ENCODE data around the gene NDUFS2. TPM values are rescaled to one million over a fixed set of nuclear protein-coding genes. Genes with fewer than 3 reads are reported as not detected.

NDUFS2 gene
- total RNA-seq, 2 donors from 2014 or later = 83.5 to 100.0 TPM

DNA sequence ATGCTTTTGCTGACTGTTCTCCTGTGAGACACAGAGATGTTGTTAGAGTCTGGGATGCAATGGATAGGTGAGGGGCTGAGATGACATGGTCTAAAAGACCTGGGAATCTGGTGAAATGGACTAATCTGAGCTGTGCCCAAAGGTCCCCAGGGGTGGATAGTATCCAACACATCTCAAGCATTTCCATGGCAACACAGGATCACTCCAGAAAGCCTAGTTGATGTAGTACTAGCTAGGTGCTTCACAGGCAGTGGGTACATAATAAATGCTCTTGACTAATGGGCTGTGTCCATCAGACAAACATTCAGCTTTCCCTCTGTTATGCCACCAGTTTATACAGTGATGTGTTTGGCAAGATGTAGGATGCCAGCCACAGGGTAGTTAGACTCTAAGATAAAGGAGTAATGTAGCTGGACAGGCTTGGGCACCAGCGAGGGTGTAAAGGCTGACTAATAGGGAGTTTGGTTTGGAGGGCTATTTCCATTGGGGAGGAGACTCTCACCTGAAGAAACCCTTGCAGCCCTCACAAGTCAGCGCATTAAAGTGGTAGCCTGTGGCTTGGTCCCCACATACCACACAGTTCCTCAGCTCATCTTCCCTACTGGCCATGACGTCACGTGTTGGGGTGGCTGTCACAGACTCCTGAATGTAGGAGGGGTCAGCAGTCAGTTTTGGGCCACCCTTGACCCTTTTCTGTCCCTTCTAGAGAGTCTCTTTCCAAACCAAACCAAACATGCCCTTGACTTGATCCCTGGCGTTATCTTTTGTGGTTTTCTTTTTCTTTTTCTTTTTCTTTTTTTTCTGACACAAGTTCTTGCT lies 34.0 kb downstream of the NDUFS2 start:
- H3K27ac Mint-ChIP-seq = no peak overlapping the region
- H3K27ac ChIP-seq (ENCODE audit: low read depth, low read length) = no peak overlapping the region

GRCh38 chr1:161238039-161238473 lies 35.9 kb downstream of the NDUFS2 start, which contains the start of gene NR1I3:
NR1I3 (minus strand) TSS chr1:161238203; CDS start chr1:161236565, 1,638 bp downstream.
- no peak within 1 kb of the TSS for H3K27ac ChIP-seq (ENCODE audit: low read depth, low read length)
- no peak within 1 kb of the TSS for H3K4me3 Mint-ChIP-seq
- no peak within 1 kb of the TSS for H3K27ac Mint-ChIP-seq
- no peaks in the 10 kb centered on the region for H3K9me3 ChIP-seq (ENCODE audit: control insufficient read depth, low read length)
- no peaks in the 10 kb centered on the region for H3K4me1 ChIP-seq (ENCODE audit: control insufficient read depth, insufficient read depth, low read length)
- H3K4me3 ChIP-seq (ENCODE audit: low read length) = no peak within 1 kb of the TSS
- no peaks in the 10 kb centered on the region for H3K27me3 ChIP-seq (ENCODE audit: control insufficient read depth, insufficient read depth, low read length, poor library complexity, severe bottlenecking)
- H3K27me3 Mint-ChIP-seq (ENCODE audit: insufficient read depth) = peaks cover 4% of the 10 kb centered on the region
- no peak within 1 kb of the TSS for H3K9ac ChIP-seq (ENCODE audit: extremely low read depth, low read length, poor library complexity, severe bottlenecking)
- H3K4me1 Mint-ChIP-seq = no peaks in the 10 kb centered on the region
- no peaks in the 10 kb centered on the region for H3K9me3 Mint-ChIP-seq
- no peak for DNase-seq
- no peaks in the 10 kb centered on the region for H3K36me3 ChIP-seq (ENCODE audit: control insufficient read depth, insufficient read depth, low read length)
- H3K36me3 Mint-ChIP-seq (ENCODE audit: low read depth) = no peaks in the 10 kb centered on the region
- TF ChIP-seq, protein P1, sequence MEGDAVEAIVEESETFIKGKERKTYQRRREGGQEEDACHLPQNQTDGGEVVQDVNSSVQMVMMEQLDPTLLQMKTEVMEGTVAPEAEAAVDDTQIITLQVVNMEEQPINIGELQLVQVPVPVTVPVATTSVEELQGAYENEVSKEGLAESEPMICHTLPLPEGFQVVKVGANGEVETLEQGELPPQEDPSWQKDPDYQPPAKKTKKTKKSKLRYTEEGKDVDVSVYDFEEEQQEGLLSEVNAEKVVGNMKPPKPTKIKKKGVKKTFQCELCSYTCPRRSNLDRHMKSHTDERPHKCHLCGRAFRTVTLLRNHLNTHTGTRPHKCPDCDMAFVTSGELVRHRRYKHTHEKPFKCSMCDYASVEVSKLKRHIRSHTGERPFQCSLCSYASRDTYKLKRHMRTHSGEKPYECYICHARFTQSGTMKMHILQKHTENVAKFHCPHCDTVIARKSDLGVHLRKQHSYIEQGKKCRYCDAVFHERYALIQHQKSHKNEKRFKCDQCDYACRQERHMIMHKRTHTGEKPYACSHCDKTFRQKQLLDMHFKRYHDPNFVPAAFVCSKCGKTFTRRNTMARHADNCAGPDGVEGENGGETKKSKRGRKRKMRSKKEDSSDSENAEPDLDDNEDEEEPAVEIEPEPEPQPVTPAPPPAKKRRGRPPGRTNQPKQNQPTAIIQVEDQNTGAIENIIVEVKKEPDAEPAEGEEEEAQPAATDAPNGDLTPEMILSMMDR (conservative IDR thresholded peaks at IDR 0.05) = no peak
- WGBS, 2 experiments (ENCODE audit: insufficient coverage in 1 of 2, insufficient read length in 1 of 2) = 62 to 89% methylated on average over 2 to 4 of the region's 4 CpGs

More for the DNA sequence above, 34.0 kb downstream of the NDUFS2 start:
- no peaks in the 10 kb centered on the region for H3K9me3 ChIP-seq (ENCODE audit: control insufficient read depth, low read length)
- H3K27me3 ChIP-seq (ENCODE audit: control insufficient read depth, insufficient read depth, low read length, poor library complexity, severe bottlenecking) = no peaks in the 10 kb centered on the region
- no peaks in the 10 kb centered on the region for H3K36me3 ChIP-seq (ENCODE audit: control insufficient read depth, insufficient read depth, low read length)
- Mint-ChIP-seq H3K4me1 (no peaks in the 10 kb centered on the region), H3K27me3 (ENCODE audit: insufficient read depth) (peaks cover 4% of the 10 kb centered on the region), H3K36me3 (ENCODE audit: low read depth) (no peaks in the 10 kb centered on the region), H3K9me3 (no peaks in the 10 kb centered on the region), H3K4me3 (no peak overlapping the region)
- TF ChIP-seq, protein P1 (conservative IDR thresholded peaks at IDR 0.05) = no peak
- H3K4me1 ChIP-seq (ENCODE audit: control insufficient read depth, insufficient read depth, low read length) = no peaks in the 10 kb centered on the region
- H3K9ac ChIP-seq (ENCODE audit: extremely low read depth, low read length, poor library complexity, severe bottlenecking) = no peak overlapping the region
- no peak overlapping the region for H3K4me3 ChIP-seq (ENCODE audit: low read length)
- no peak for DNase-seq
- WGBS, 2 experiments (ENCODE audit: insufficient coverage in 1 of 2, insufficient read length in 1 of 2) = 87 to 100% methylated on average over 1 to 5 of the region's 5 CpGs

DNA sequence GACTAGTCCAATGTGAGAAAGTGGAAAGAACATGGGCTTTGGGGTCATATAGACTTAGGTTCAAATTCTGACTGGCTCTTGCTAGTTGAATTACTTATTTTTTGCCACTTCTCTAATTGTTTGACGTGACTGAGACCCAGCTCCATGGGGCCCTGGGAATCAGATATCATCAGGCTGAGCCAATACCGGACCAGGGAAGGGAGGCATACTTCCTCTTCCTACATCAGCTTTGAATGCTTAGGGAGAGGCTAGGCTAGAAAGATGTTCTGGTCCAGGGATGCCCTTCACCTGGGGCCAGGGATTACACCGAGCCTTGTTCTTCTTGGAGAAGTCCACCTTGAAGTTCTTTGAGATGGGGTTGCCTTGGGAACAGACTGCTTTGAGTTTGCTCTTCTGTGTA lies 39.5 kb downstream of the NDUFS2 start:
- no peak overlapping the region for H3K27ac Mint-ChIP-seq
- TF ChIP-seq, protein P1 (conservative IDR thresholded peaks at IDR 0.05) = no peak
- H3K36me3 Mint-ChIP-seq (ENCODE audit: low read depth) = no peaks in the 10 kb centered on the region
- H3K9me3 ChIP-seq (ENCODE audit: control insufficient read depth, low read length) = no peaks in the 10 kb centered on the region
- H3K27me3 ChIP-seq (ENCODE audit: control insufficient read depth, insufficient read depth, low read length, poor library complexity, severe bottlenecking) = no peaks in the 10 kb centered on the region
- WGBS, 2 experiments (ENCODE audit: insufficient coverage in 1 of 2, insufficient read length in 1 of 2) = 80 to 88% methylated on average over 1 to 3 of the region's 3 CpGs
- no peak overlapping the region for H3K4me3 Mint-ChIP-seq
- no peaks in the 10 kb centered on the region for H3K4me1 Mint-ChIP-seq
- no peaks in the 10 kb centered on the region for H3K4me1 ChIP-seq (ENCODE audit: control insufficient read depth, insufficient read depth, low read length)
- H3K4me3 ChIP-seq (ENCODE audit: low read length) = no peak overlapping the region
- H3K27ac ChIP-seq (ENCODE audit: low read depth, low read length) = no peak overlapping the region
- no peak for DNase-seq
- H3K9ac ChIP-seq (ENCODE audit: extremely low read depth, low read length, poor library complexity, severe bottlenecking) = no peak overlapping the region
- H3K36me3 ChIP-seq (ENCODE audit: control insufficient read depth, insufficient read depth, low read length) = no peaks in the 10 kb centered on the region
- H3K9me3 Mint-ChIP-seq = no peaks in the 10 kb centered on the region
- peaks cover 4% of the 10 kb centered on the region for H3K27me3 Mint-ChIP-seq (ENCODE audit: insufficient read depth)
